Activated CD8-positive, alpha-beta memory T cell treated with anti-CD3 and anti-CD28 coated beads, Interleukin-2, amount 50 U/mL, for 48 hours (primary cell): ENCODE measurements around the gene NRXN3.

Experiments used
- DNase-seq: peaks from one replicate; pipeline ENCODE4 v3.0.0-alpha.2; 2020

NRXN3 gene

GRCh38 chr14:78848234-78848820 is 678.2 kb downstream of the NRXN3 start:
- DNase-seq, result no peak

- DNase-seq, result no peak
Measured at GRCh38 chr14:78849952-78850351, 679.8 kb downstream of the NRXN3 start.

GRCh38 chr14:78851189-78851588 is 681.0 kb downstream of the NRXN3 start:
- no peak for DNase-seq

- no peak for DNase-seq
Measured at GRCh38 chr14:78852040-78852439, 681.9 kb downstream of the NRXN3 start.

GRCh38 chr14:78857974-78858373 is 687.8 kb downstream of the NRXN3 start:
- no peak for DNase-seq

- DNase-seq, result no peak
Measured at GRCh38 chr14:78863143-78863542, 693.0 kb downstream of the NRXN3 start.

GRCh38 chr14:78872837-78873236 is 702.7 kb downstream of the NRXN3 start:
- DNase-seq, result no peak

- DNase-seq, result no peak
Measured at GRCh38 chr14:78873581-78873980, 703.4 kb downstream of the NRXN3 start.

- DNase-seq, result no peak
Measured at GRCh38 chr14:78875049-78875448, 704.9 kb downstream of the NRXN3 start.

GRCh38 chr14:78885884-78886283 is 715.7 kb downstream of the NRXN3 start:
- DNase-seq, result no peak

GRCh38 chr14:78897443-78897842 is 727.3 kb downstream of the NRXN3 start:
- no peak for DNase-seq

GRCh38 chr14:78902010-78902623 is 731.9 kb downstream of the NRXN3 start:
- no peak for DNase-seq

- no peak for DNase-seq
Measured at GRCh38 chr14:78904094-78904493, 733.9 kb downstream of the NRXN3 start.

GRCh38 chr14:78917462-78917861 is 747.3 kb downstream of the NRXN3 start:
- no peak for DNase-seq

- no peak for DNase-seq
Measured at GRCh38 chr14:78921856-78922255, 751.7 kb downstream of the NRXN3 start.

- no peak for DNase-seq
Measured at GRCh38 chr14:78927261-78927660, 757.1 kb downstream of the NRXN3 start.

- no peak for DNase-seq
Measured at GRCh38 chr14:78933166-78933565, 763.0 kb downstream of the NRXN3 start.

GRCh38 chr14:78933948-78934524 is 763.9 kb downstream of the NRXN3 start:
- no peak for DNase-seq

- DNase-seq, result no peak
Measured at GRCh38 chr14:78946949-78947348, 776.8 kb downstream of the NRXN3 start.

- no peak for DNase-seq
Measured at GRCh38 chr14:78947681-78948080, 777.5 kb downstream of the NRXN3 start.

- DNase-seq, result no peak
Measured at GRCh38 chr14:78950649-78951048, 780.5 kb downstream of the NRXN3 start.

GRCh38 chr14:78951602-78952001 is 781.4 kb downstream of the NRXN3 start:
- no peak for DNase-seq

- DNase-seq, result peak; percentile 68
Measured at GRCh38 chr14:78959674-78960264, 789.6 kb downstream of the NRXN3 start.

- DNase-seq, result no peak
Measured at GRCh38 chr14:78967111-78967809, 797.1 kb downstream of the NRXN3 start.
